ENCODE data around the gene WSB2. TPM values are rescaled to one million over a fixed set of nuclear protein-coding genes. Genes with fewer than 3 reads are reported as not detected.

The WSB2 gene
- total and polyA plus RNA-seq, 2 experiments from 2014 or later, result 51.5 to 86.2 TPM

GRCh38 chr12:117998719-117999118 is 62.3 kb downstream of the WSB2 start:
- WGBS (ENCODE audit: low lambda C conversion rate, missing lambda C conversion rate), result 81% methylated on average over 2 of the region's 2 CpGs
- Histone ChIP-seq H3K36me3 (replicated peaks; ENCODE audit: insufficient read depth, low read depth) (no peaks in the 10 kb centered on the region), H3K27me3 (no peaks in the 10 kb centered on the region), H3K4me2 (no peak overlapping the region), H3K27ac (no peak overlapping the region), H2AFZ (no peak overlapping the region), H3K9me3 (ENCODE audit: low read depth) (no peaks in the 10 kb centered on the region), H3K4me1 (ENCODE audit: insufficient read depth) (no peaks in the 10 kb centered on the region), H3K9me2 (replicated peaks; ENCODE audit: insufficient read depth) (no peaks in the 10 kb centered on the region), H4K20me1 (ENCODE audit: insufficient read depth, poor library complexity, severe bottlenecking) (no peaks in the 10 kb centered on the region), H3K79me2 (no peaks in the 10 kb centered on the region), H3K4me3 (no peak overlapping the region)
- no peak for TF ChIP-seq EZH2phosphoT487 (IDR thresholded peaks at IDR 0.05; ENCODE audit: low read depth, severe bottlenecking, unreplicated experiment)
- TF ChIP-seq, protein P1, sequence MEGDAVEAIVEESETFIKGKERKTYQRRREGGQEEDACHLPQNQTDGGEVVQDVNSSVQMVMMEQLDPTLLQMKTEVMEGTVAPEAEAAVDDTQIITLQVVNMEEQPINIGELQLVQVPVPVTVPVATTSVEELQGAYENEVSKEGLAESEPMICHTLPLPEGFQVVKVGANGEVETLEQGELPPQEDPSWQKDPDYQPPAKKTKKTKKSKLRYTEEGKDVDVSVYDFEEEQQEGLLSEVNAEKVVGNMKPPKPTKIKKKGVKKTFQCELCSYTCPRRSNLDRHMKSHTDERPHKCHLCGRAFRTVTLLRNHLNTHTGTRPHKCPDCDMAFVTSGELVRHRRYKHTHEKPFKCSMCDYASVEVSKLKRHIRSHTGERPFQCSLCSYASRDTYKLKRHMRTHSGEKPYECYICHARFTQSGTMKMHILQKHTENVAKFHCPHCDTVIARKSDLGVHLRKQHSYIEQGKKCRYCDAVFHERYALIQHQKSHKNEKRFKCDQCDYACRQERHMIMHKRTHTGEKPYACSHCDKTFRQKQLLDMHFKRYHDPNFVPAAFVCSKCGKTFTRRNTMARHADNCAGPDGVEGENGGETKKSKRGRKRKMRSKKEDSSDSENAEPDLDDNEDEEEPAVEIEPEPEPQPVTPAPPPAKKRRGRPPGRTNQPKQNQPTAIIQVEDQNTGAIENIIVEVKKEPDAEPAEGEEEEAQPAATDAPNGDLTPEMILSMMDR (IDR thresholded peaks at IDR 0.05; ENCODE audit: poor library complexity), result no peak
- TF ChIP-seq EZH2 (IDR thresholded peaks at IDR 0.05; ENCODE audit: borderline replicate concordance), result no peak
- no peak for DNase-seq (ENCODE audit: low spot score)

- Histone ChIP-seq H3K27ac (no peak overlapping the region), H3K9me2 (replicated peaks; ENCODE audit: insufficient read depth) (no peaks in the 10 kb centered on the region), H2AFZ (no peak overlapping the region), H3K4me2 (no peak overlapping the region), H3K79me2 (no peaks in the 10 kb centered on the region), H3K36me3 (replicated peaks; ENCODE audit: insufficient read depth, low read depth) (no peaks in the 10 kb centered on the region), H4K20me1 (ENCODE audit: insufficient read depth, poor library complexity, severe bottlenecking) (no peaks in the 10 kb centered on the region), H3K4me1 (ENCODE audit: insufficient read depth) (no peaks in the 10 kb centered on the region), H3K4me3 (no peak overlapping the region), H3K27me3 (no peaks in the 10 kb centered on the region), H3K9me3 (ENCODE audit: low read depth) (no peaks in the 10 kb centered on the region)
- no peak for DNase-seq (ENCODE audit: low spot score)
- WGBS (ENCODE audit: low lambda C conversion rate, missing lambda C conversion rate), result 75% methylated on average over 3 of the region's 3 CpGs
- TF ChIP-seq EZH2 (IDR thresholded peaks at IDR 0.05; ENCODE audit: borderline replicate concordance) (no peak), EZH2phosphoT487 (IDR thresholded peaks at IDR 0.05; ENCODE audit: low read depth, severe bottlenecking, unreplicated experiment) (no peak)
- TF ChIP-seq, protein P1 (IDR thresholded peaks at IDR 0.05; ENCODE audit: poor library complexity), result no peak
Measured at GRCh38 chr12:117994551-117995438, 66.2 kb downstream of the WSB2 start.

DNA sequence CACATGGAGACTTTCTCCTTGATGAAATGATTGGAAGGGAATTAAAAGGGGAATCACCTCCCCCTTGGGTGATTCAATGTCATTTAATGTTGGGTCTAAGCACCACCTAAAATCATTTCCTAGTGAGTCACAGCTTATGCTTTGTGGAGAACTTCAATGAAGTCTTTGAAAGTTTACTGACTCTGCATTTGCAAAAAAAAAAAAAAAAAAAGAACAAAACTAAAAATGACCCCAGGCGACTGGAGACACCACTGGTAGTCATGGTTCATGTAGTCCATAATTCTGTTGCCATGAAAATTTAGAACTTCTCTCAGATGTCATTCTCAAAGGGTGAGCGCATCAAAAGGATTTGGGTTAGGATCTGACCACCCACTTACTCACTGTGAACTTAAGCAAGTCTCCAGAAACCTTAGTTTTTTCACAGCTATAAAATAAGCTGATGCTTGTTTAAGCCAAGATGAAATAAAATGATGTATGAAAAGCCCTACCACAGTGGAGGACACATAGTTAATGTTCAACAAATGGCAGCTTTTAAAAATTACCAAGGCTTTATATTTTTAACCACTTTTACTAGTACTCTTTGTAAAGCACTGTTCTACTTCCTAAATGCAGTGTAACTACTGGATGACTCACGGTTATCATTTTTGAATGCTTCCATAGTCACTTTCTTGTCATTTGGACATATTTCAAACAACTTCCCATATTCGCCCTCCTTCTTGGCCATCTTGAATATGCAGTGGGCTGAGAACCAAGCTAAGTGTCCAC is 74.1 kb downstream of the WSB2 start:
- H3K9me2 ChIP-seq (replicated peaks; ENCODE audit: insufficient read depth), result no peaks in the 10 kb centered on the region
- TF ChIP-seq EZH2phosphoT487 (IDR thresholded peaks at IDR 0.05; ENCODE audit: low read depth, severe bottlenecking, unreplicated experiment) (no peak), EZH2 (IDR thresholded peaks at IDR 0.05; ENCODE audit: borderline replicate concordance) (no peak)
- TF ChIP-seq, protein P1 (IDR thresholded peaks at IDR 0.05; ENCODE audit: poor library complexity), result no peak
- H3K27me3 ChIP-seq, result no peaks in the 10 kb centered on the region
- H3K4me3 ChIP-seq, result no peak overlapping the region
- H3K4me2 ChIP-seq, result no peak overlapping the region
- H3K36me3 ChIP-seq (replicated peaks; ENCODE audit: insufficient read depth, low read depth), result no peaks in the 10 kb centered on the region
- 86% methylated on average over 4 of the region's 4 CpGs for WGBS (ENCODE audit: low lambda C conversion rate, missing lambda C conversion rate)
- no peak for DNase-seq (ENCODE audit: low spot score)
- no peak overlapping the region for H2AFZ ChIP-seq
- H3K79me2 ChIP-seq, result no peaks in the 10 kb centered on the region
- H3K4me1 ChIP-seq (ENCODE audit: insufficient read depth), result no peaks in the 10 kb centered on the region
- no peaks in the 10 kb centered on the region for H3K9me3 ChIP-seq (ENCODE audit: low read depth)
- no peaks in the 10 kb centered on the region for H4K20me1 ChIP-seq (ENCODE audit: insufficient read depth, poor library complexity, severe bottlenecking)
- H3K27ac ChIP-seq, result no peak overlapping the region
